Stimulated activated naive CD8-positive, alpha-beta T cell treated with anti-CD3 and anti-CD28 coated beads, Interleukin-15, Interleukin-2, amounts not matched to agents 100 U/mL and 50 U/mL, for 24 hours (primary cell): ENCODE measurements around the gene RNU11.
"Not testable (repeated sequence)": the region's sequence is repeated elsewhere in the genome, so short reads cannot be mapped to it uniquely, and the experiment has no call there.

Experiments
- ATAC-seq: fragments of 150-1000 bp; cut with Tn5 transposase; one replicate; pipeline ENCODE4 v1.10.0; 2021
- DNase-seq: peaks from one replicate; pipeline ENCODE4 v3.0.0; 2021

The RNU11 gene

DNA sequence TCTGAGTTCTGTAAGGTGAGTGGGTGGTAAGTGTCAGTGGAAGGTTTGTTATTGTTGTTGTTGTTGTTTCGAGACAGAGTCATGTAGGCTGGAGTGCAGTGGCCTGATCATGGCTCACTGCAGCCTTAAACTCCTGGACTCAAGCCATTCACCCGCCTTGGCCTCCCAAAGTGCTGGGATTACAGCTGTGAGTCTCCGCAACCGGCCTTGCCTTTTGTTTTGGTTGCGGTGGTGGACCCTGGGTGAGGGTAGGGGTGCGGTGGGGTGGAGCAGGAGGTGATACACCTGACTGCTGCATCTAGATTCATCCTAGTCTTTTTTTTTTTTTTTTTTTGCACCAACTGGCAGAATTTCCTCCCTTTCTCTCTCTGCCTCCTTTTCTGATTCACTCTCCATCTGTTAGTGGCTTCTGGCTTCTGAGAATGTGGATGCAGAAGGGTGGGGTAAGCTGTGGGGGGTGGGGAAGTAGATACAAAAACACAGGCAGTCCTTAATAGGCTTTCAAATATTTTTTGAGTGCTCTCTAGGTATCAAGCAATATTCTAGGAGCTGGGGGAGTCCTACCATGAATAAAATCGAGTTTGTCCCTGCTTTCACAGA is 15.6 kb downstream of the RNU11 start:
- no peak for DNase-seq
- ATAC-seq: no peak

DNA sequence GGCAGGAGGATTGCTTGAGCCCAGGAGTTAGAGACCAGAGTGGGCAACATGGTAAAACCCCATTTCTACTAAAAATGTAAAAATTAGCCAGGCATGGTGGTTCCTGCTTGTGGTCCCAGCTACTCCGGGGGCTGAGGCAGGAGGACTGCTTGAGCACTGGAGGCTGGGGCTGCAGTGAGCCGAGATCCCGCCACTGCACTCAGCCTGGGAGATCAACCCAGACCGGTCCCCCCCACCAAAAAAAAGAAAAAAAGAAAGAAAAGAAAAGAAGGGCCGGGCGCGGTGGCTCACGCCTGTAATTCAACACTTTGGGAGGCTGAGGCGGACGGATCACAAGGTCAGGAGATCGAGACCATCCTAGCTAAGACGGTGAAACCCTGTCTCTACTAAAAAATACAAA is 18.4 kb downstream of the RNU11 start:
- ATAC-seq (no peak), DNase-seq (no peak)

- peak; percentile 74 for ATAC-seq
Observed at GRCh38 chr1:28668191-28668955, 20.0 kb downstream of the RNU11 start, which contains the start of gene GMEB1. Gene GMEB1 (plus strand): TSS chr1:28668784. CDS start chr1:28683613, 14,829 bp downstream.

DNA sequence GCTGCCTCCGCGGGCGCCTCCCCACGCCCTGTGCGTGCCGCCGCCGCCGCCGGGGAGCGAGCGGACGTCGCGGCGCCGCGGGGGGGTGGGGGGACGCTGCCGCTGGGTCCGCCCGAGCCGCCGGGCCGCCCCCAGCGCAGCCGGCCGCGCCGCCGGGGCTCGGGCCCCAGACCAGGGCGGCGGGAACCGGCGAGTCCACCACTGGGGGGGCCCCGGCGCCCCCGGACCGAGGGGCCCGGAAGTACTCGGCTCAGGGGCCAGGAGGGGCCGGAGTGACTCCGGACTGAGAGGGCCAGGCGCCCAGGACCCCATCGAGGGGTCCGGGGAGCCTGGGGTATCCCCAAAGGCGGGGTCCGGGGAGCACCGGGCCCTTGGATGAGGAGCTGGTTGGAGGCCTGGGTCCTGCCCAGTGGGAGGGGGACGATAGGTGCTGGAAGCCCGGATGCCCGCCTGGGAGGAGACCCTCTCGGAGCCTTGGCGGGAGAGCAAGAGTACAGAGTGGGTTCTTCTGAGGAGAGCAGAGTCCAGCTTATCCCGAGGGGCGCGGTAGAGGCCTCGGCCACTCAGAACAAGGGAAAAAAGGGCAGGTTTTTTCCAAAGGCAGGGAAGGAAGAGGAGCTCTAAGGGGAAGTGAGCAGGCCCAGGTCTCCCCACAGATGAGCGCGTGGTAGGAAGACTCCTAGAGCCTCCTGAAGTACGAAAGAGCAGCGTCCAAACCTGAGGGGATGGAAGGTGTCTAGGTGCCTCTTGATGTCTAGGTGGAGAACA is 20.7 kb downstream of the RNU11 start:
- DNase-seq (peak; percentile 59), ATAC-seq (peak; percentile 76)

More at GRCh38 chr1:28668191-28668955, 20.0 kb downstream of the RNU11 start, which contains the start of gene GMEB1:
- peak; percentile 91 for DNase-seq

DNA sequence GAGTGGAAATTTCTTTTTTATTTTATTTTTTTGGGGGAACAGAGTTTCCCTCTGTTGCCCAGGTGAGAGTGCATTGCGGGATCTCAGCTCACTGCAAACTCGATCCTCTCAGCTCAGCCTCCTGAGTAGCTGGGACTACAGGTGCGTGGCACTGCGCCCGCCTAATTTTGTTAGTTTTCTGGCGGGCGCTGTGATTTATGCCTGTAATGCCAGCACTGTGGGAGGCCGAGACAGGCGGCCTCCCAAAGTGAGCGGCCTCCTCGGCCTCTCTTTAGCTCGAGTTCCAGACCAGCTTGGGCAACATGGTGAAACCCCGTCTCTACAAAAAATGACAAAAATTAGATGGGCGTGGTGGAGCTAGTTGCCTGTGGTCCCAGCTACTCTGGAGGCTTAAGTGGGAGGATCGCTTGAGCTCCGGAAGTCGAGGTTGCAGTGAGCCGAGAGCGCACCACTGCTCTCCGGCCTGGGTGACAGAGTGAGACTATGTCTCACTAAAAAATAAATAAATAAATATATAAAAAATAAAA is 22.9 kb downstream of the RNU11 start:
- ATAC-seq: no peak

DNA sequence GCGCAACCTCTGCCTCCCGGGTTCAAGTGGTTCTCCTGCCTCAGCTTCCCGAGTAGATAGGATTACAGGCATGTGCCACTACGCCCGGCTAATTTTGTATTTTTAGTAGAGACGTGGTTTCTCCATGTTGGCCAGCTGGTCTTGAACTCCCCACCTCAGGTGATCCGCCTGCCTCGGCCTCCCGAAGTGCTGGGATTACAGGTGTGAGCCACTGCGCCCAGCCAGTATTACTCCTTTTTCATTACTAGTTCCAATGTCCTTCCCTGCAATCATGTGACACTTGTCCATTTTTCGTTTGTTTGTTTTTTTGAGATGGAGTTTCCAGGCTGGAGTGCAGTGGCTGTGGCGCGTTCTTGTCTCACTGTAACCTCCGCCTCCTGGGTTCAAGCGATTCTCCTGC is 24.6 kb downstream of the RNU11 start:
- ATAC-seq, DNase-seq: not testable (repeated sequence)

More for the DNA sequence above, 22.9 kb downstream of the RNU11 start:
- no peak for DNase-seq

GRCh38 chr1:28675924-28676257 is 27.5 kb downstream of the RNU11 start:
- ATAC-seq (no peak), DNase-seq (no peak)

- DNase-seq: no peak
- no peak for ATAC-seq
Observed at GRCh38 chr1:28680151-28680550, 31.8 kb downstream of the RNU11 start.

GRCh38 chr1:28682840-28683239 is 34.4 kb downstream of the RNU11 start:
- ATAC-seq (peak; percentile 23), DNase-seq (no peak)

GRCh38 chr1:28684937-28685336 is 36.5 kb downstream of the RNU11 start:
- ATAC-seq (no peak), DNase-seq (no peak)

GRCh38 chr1:28691627-28692026 is 43.2 kb downstream of the RNU11 start:
- DNase-seq, ATAC-seq: not testable (repeated sequence)
